Liver (tissue), 3 donors: Measurements from ENCODE around the gene NTN3.

Source experiments
- ATF3 ChIP-seq: IDR thresholded peaks from 2 replicates; pipeline ENCODE4 v1.6.1; 2016; ENCODE audit warnings: antibody characterized with exemption
- CTCF ChIP-seq: fragments of 150-350 bp; IDR thresholded peaks from 2 replicates; pipeline ENCODE4 v1.5.1; 2017; ENCODE audit warnings: improper control_type of control experiment, low read depth, low read length; ENCODE audit not compliant: missing input control
- EGR1 ChIP-seq, 2 donors: IDR thresholded peaks; 2 replicates each; pipeline ENCODE4 v1.6.1; 2016 to 2018; ENCODE audit warnings: antibody characterized with exemption in 2 of 2, low read depth in 2 of 2
- GABPA ChIP-seq, 2 donors: IDR thresholded peaks in 1 of 2; conservative IDR thresholded peaks in 1 of 2; 2 replicates each; pipeline ENCODE4 v1.6.1; 2016; ENCODE audit warnings: antibody characterized with exemption in 2 of 2, mild to moderate bottlenecking in 1 of 2, moderate library complexity in 1 of 2
- HNF4A ChIP-seq, 2 donors: conservative IDR thresholded peaks; 2 replicates each; pipeline ENCODE4 v1.6.1; 2016; ENCODE audit warnings: antibody characterized with exemption in 2 of 2, mild to moderate bottlenecking in 2 of 2
- MAX ChIP-seq: IDR thresholded peaks from 2 replicates; pipeline ENCODE4 v1.6.1; 2016; ENCODE audit warnings: antibody characterized with exemption
- NR2F2 ChIP-seq: IDR thresholded peaks from 2 replicates; pipeline ENCODE4 v1.6.1; 2016; ENCODE audit warnings: antibody characterized with exemption
- RAD21 ChIP-seq, 2 donors: IDR thresholded peaks; 2 replicates each; pipeline ENCODE4 v1.6.1; 2016; ENCODE audit warnings: antibody characterized with exemption in 2 of 2, mild to moderate bottlenecking in 2 of 2
- REST ChIP-seq: IDR thresholded peaks from 2 replicates; pipeline ENCODE4 v1.6.1; 2016; ENCODE audit warnings: antibody characterized with exemption, mild to moderate bottlenecking
- RXRA ChIP-seq, 2 donors: IDR thresholded peaks; 2 replicates each; pipeline ENCODE4 v1.6.1; 2017 to 2018; ENCODE audit warnings: antibody characterized with exemption in 2 of 2, mild to moderate bottlenecking in 1 of 2
- TAF1 ChIP-seq: conservative IDR thresholded peaks from 2 replicates; pipeline ENCODE4 v1.6.1; 2016; ENCODE audit warnings: antibody characterized with exemption, mild to moderate bottlenecking
- YY1 ChIP-seq: IDR thresholded peaks from 2 replicates; pipeline ENCODE4 v1.6.1; 2016; ENCODE audit warnings: antibody characterized with exemption, mild to moderate bottlenecking
- donor health status: healthy.
- donor health status: healthy.

GRCh38 chr16:2462031-2462866, 8.8 kb upstream of the NTN3 start:
- TF ChIP-seq CTCF: no peak
- no peak for TF ChIP-seq MAX
- no peak for TF ChIP-seq NR2F2
- TF ChIP-seq RXRA (IDR thresholded peaks at IDR 0.05): no peak
- no peak for TF ChIP-seq EGR1 (IDR thresholded peaks at IDR 0.05; ENCODE audit: low read depth in 2 of 2)
- TF ChIP-seq HNF4A (conservative IDR thresholded peaks at IDR 0.05): no peak
- no peak for TF ChIP-seq RAD21 (IDR thresholded peaks at IDR 0.05)
- no peak for TF ChIP-seq REST
- TF ChIP-seq YY1: no peak
- no peak for TF ChIP-seq GABPA (IDR thresholded peaks at IDR 0.05 in 1 of 2, conservative IDR thresholded peaks at IDR 0.05 in 1 of 2)
- no peak for TF ChIP-seq TAF1
- no peak for TF ChIP-seq ATF3
